CD4-positive, alpha-beta T cell treated with Interleukin-15 for 4 hours (primary cell): ENCODE measurements around the gene USH2A.

ENCODE experiments used
- DNase-seq: peaks from one replicate; pipeline ENCODE4 v3.0.0-alpha.2; 2020; ENCODE audit warnings: low spot score

The USH2A gene

DNA sequence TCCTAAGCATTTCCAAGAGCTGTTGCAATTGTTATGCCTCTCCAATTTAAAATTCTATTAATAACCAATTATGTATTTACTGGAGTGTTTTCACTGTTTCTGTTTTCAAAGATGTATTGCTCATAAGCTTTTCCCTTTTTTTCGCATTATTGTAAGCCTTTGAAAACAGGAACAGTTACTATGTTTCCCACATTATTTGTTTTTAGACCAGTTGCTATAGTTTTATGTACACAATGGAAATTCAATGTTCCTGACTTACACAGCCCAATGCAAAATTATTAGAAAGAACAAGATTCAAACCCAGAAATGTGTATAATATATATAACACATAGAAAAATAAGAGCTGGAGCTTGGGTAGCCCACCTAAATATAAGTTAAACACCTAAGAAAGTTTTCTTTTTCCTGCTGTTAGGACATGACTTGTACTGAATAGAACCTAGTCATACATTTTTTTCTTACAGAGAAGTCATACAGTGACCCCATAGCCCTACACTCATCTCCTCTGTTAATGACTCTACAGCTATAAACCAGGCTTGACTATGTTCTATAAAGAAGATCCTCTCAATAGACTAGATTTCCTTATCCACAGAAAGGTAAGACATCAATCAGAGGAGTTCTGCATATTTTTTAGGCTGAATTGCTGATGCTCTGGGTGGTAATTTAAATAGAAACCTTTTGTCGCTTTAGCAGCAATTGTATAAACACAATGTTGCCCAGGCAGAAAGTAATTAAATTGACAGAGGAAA lies 299.6 kb downstream of the USH2A start:
- DNase-seq, result no peak

DNA sequence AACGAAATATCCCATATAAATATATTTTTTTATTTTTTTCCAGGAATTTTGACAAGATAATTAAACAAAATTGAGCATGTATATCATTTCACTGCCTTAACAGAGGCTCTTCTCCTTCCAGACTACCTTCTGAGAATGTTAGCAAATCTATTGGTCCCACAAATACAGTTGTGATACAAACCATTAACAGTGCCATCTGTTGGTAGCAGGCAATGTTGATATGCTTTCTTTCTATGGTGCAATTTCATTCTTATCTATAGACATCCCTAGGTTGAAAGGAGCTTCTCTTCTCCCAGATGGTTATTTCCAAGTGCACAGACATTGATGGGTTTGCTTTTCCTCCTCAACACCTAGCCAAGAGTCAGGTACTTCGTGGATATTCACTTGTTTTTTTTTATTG lies 303.6 kb downstream of the USH2A start:
- no peak for DNase-seq

- DNase-seq, result no peak
Measured at GRCh38 chr1:216114180-216114579, 309.1 kb downstream of the USH2A start.

DNA sequence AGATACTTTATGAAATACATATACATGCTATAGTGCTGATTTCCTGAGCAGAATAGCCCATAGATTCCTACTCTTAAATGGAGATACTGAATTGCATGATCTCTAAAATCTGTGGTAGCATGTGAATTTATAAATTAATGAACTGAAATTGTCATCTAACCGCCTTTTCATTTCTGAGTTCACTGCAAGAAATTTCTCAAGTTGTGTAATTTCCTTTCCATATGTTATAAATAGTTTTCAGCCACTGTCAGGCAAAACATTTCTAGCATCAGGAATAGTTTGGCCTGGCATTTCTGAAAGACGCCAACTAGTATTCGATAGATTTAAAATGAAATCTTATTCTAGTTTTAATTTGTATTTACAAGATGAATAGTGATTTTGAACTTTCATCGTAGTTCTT lies 310.1 kb downstream of the USH2A start:
- DNase-seq, result no peak

DNA sequence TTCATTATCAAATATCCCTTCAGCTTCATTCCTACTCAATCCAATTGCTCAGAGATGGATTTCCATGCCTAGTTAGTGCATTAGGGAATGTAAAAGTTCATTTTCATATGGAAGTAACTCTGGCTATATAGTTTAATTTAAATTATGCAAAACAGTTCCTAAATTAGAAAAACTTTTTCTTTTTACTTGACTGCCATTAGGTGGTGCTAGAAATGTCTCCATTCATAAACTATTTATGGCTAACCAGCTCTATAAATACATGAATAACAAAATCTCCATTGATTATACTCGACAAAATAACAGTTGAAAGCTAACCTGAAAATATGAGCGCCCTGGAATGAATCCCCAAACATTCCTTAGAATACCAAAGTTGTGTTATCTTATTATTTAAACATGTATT lies 311.4 kb downstream of the USH2A start:
- no peak for DNase-seq

DNA sequence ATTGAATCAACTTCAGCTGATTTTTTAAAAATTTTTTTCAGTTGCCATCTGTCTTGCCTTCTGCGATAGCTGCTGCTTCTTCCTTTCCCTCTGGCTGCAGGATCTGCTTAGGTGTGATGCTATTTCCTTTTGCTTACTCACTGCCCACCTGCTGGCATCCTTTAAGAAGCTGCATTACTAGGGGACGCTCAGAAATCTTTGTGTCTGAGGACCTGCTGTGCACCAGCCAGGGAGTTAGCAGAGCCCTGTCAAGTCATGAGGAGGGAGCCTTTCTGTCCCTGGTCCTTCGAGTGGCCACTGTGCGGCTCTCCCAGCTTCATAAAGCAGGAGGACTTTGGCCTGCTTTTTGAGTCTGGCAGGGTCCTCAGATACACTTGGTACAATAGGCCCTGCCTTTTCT lies 327.8 kb downstream of the USH2A start:
- no peak for DNase-seq

- DNase-seq, result no peak
Measured at GRCh38 chr1:216090556-216090955, 332.7 kb downstream of the USH2A start.

DNA sequence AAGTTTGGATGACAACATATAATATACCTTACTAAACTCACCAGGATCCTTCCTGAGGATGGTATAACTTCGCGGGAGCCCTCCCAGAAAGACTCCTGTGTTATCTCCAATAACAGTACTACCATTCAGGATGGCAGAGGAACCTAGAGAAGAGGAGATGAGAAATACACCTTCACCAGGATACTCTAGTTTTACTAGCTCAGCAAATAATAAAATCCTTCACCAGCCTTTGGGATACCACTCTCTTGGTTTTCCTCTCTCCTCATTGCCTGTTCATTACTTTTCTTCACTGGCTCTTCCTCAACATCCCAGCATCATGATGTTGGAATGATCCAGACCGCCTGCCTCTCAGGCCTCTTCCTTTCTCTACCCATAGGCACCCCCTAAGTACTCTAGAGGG lies 336.6 kb downstream of the USH2A start:
- no peak for DNase-seq

DNA sequence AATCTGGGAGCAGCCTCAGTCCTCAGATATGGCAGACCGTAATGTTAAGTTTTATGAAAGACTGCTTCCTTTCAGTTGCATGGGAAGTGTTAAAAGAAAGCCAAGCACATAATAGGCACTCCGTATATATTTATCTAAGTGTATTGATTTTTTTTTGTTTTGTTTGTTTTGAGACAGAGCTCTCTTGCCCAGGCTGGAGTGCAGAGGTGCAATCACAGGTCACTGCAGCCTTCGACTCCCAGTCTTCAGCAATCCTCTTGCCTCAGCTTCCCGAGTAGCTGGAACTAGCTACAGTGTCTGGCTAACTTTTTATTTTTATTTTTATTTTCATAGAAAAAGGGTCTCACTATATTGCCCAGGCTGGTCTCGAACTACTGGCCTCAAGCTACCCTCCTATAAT lies 341.8 kb downstream of the USH2A start:
- no peak for DNase-seq

DNA sequence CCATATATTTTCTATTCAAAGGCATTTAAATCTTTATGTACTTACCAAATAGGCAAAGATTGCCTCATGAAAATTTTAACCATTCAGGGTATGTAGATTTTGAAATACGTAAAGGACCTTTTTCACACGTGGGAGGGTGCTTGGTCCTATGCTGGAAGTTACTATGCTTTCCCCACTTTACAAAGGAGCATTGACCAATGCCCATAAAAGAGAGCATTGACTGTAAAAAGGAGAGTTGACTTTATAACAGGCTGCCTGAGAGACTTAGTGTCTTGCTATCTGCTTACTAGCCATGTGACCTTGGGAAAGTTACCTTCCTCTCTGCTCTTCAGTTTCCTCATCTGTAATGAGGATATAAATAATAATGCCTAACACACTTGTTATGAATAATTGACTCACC lies 346.5 kb downstream of the USH2A start:
- DNase-seq, result no peak

GRCh38 chr1:216075339-216075738 lies 347.9 kb downstream of the USH2A start:
- DNase-seq, result no peak

DNA sequence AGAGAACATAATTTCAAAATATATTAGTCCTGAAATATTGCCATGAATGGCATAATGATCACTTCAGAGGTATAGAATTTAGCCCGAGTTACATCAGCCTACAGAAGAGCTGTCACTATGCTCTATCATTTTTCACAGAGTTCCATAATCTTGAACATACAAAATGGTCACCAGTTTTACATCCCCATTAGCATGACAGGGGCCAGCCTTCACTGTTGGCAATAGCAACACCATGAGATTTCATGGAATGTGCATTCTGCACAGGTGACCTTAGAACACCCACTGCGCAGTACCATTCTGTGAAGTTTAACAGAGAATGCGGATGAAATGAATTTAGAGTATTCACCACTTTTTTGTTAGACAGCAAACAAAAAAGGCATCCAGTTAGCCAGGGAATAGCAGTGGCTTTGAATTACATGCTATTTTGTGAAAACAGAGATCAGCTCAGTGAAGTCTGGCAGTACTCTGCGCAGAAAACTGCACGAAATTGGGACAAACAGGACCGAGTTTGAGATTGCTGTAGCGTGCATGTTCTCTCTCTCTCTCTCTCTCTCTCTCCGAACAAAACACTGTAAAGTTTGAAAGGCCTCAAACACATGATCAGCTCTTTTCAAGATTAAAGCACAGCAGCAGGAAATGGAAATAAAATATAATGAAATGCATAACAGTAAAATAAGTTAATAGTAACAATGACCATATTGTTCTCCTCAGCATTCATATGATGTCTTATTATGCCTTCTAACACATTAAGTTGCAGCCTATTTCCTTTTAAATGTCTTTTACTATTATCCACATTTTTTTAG lies 349.3 kb downstream of the USH2A start:
- DNase-seq, result no peak

DNA sequence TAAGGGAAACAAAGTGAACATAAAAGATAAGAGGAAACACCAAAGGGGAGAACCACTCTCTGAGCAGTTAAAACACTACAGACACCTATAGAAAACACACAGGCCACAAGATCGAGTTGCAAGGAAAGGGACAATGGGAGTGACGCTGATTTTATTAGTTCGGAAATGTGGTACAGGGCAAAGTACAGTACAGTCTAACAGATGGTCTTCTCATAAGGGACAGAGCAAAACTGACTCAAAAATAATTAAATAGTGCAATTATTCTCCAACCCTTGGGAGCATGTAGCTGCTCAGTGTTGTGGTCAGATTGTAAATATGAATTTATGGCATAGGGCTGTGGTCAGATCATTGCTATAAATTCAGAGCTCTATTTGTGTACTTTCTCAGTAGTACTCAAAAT lies 352.0 kb downstream of the USH2A start:
- no peak for DNase-seq

GRCh38 chr1:216064643-216065042 lies 358.6 kb downstream of the USH2A start:
- DNase-seq, result no peak

GRCh38 chr1:216057947-216058346 lies 365.3 kb downstream of the USH2A start:
- no peak for DNase-seq

DNA sequence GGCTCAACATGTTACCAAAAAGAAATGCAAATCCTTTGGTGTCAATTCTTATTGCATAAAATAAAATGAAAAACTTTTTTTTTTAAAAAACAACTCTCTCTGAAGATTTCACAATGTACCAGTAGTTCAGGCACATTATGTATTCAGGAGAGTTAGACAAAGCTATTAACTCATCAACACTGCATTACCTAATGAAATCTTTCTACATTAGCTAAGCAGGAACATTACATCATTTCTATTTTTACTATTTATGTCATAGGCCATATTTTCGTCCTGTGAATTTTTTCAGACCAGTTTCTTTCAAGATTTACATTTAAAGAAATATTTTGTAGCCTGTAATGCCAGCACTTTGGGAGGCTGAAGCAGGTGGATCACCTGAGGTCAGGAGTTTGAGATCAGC lies 366.2 kb downstream of the USH2A start:
- no peak for DNase-seq

DNA sequence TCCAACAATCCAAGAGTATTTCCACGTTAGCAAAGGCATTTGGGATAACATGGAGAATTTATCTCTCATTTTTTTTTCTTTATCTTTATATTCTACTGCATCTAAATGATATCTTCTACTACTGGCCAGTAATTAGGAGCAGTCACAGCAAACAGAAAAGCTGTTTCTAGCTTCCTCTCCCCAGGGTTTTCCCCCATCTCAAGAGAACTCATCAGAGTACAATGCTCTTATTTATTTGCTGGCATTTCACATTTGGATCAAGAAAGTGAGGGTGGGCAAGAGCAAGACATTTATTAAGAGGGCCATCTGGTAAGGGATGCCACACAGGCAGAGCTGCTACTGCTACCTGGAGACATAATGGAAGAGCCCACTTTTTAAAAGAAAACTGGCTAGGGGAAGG lies 368.2 kb downstream of the USH2A start:
- no peak for DNase-seq

GRCh38 chr1:216054600-216054999 lies 368.6 kb downstream of the USH2A start:
- DNase-seq, result no peak

GRCh38 chr1:216051071-216051470 lies 372.2 kb downstream of the USH2A start:
- no peak for DNase-seq

- DNase-seq, result no peak
Measured at GRCh38 chr1:216049741-216050430, 373.4 kb downstream of the USH2A start.

DNA sequence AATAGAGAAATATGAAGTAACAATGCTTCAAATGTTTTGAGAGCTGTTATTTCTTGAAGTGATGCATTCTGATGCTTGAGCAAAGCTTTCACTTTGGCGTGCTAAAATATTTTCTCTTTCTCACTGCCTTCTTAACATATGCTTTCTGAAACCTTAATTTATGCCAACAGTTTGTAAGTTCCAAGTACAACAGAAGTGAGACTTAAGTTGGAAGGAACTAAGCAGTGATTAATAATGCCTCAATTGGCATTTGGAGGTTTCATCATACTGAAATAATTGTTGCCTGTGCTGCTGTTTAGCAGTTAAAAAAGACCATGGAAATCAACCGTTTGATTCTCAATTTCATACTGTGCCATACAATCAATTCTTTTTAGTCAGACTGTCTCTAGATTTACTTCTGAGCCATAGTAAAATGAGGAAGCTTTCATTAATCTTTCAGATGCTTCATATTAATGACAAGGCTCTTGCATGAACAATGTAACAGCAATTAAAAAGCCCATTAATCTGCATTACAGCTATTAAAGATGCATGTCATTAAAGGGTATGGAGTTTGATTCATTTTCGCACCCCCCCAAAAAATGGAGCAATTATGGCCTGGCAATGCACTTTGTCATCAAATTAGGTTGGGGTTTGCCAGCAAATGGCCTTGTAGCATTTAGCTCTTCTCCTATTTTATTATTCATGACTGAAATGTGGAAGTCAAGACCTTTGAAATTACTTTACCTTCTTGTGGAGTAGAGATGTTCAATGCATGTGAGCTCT lies 375.3 kb downstream of the USH2A start:
- no peak for DNase-seq

- no peak for DNase-seq
Measured at GRCh38 chr1:216046336-216046735, 376.9 kb downstream of the USH2A start.
